HG03520 (cell line): ENCODE data around the gene TP53TG3D.
"Not testable (repeated sequence)": the region's sequence is repeated elsewhere in the genome, so short reads cannot be mapped to it uniquely, and the experiment has no call there.

Experiments
- ATAC-seq: cut with Tn5 transposase; IDR thresholded peaks from one replicate; pipeline ENCODE4 v1.9.1; 2021; ENCODE audit warnings: mild to moderate bottlenecking, moderate library complexity; ENCODE audit not compliant: unreplicated experiment

The TP53TG3D gene, protein sequence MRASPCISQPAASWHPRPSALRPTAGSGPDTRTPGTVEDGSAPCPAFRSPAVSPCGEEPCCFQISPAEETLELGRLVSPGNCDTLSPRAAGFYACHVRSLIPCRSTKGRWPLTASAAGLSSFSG

DNA sequence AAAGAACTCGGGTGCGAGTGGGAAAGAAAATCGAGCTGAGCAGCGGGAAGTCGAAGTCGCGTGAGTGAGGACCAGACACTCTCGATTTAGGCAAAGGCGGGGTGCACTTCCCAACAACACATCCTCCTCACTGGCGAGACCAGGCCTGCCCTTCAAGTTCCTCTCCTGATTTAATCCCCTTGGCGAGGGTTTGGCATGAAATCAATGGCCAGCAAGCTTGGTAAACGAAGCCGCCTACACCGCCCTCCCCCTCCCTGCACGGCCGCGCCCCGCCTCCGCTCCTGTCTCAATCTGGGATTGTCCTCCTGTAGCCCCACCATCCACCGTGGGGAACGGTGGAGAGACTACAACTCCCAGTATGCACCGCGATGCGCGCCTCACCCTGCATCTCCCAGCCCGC lies at the start of gene TP53TG3D:
Gene TP53TG3D, plus strand, starts transcription at position 301 of the 400 bp plus-strand sequence. Its CDS starts 68 bp downstream, at position 369.
- not testable (repeated sequence) for ATAC-seq

DNA sequence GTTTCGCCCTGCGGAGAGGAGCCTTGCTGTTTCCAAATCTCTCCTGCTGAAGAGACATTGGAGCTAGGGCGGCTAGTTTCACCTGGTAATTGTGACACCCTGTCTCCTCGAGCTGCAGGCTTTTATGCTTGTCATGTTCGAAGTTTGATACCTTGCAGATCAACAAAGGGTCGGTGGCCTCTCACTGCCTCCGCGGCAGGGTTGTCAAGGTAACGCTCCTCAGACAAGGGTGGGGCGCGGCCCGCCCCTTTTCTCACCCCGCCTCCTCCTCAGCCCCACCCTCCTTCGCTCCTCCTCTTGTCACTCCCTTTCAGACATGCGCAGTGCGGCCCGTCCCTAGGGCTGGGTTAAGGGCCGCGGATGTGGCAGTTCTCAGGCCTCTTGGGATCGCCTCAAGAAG lies 421 bp downstream of the TP53TG3D start:
- ATAC-seq = not testable (repeated sequence)

DNA sequence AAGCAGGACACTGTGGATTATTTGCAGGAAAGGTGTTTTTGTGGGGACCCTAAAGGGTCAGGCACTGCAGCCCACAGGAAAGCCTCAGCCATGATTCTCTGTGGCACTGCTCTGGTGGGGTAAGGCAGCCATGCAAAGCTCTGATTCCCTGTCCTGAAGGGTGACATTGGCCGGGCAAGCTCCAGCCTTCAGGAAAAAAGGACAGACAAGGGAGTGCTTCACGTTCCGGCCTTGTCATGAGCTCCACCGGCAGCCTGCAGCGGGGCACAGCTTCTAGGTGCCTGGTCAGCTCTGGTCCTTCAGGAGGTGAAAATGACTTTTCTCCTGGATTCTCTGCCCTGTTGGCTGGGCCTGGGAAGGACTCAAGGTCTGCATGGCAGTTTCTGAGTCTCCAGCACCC lies 8.4 kb downstream of the TP53TG3D start:
- not testable (repeated sequence) for ATAC-seq

DNA sequence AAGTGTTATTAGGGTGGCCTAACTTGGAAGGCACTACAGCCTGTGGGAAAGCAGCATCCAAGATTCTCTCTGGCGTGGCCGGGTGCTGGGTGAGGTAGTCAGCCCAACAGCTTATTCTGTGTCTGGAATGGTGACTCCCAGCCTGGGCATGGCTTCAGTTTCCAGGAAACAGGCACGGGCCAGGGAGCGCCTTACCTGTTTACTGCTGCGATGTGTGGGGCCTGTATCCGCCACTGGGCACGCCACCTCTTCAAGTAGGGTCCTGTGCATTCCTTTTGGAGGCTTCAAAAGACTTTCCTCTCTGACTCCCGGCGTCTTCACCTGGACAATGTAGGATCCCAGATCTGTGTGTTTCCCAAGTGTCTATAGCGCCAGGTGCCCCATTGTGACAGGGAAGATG lies 10.5 kb downstream of the TP53TG3D start:
- not testable (repeated sequence) for ATAC-seq

DNA sequence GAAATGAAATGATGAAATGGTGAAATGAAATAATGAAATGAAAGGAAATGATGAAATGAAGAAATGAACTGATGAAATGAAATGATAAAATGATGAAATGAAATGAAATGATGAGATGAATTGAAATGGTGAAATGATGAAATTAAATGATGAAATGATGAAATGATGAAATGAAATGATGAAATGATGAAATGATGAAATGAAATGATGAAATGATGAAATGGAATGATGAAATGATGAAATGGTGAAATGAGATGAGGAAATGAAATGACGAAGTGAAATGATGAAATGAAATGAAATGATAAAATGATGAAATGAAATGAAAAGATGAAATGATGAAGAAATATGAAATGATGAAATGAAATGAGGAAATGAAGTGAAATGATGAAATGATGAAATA lies 28.8 kb downstream of the TP53TG3D start:
- not testable (repeated sequence) for ATAC-seq

DNA sequence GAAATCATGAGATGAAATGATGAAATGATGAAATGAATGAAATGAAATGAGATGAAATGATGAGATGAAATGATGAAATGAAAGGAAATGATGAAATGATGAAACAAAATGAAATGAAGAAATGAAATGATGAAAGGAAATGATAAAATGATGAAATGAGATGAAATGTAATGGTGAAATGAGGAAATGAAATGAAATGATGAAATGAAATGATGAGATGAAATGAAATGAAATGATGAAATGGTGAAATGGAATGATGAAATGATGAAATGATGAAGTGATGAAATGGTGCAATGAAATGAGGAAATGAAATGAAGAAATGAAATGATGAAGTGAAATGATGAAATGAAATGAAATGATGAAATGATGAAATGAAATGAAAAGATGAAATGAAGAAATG lies 29.9 kb downstream of the TP53TG3D start:
- not testable (repeated sequence) for ATAC-seq

DNA sequence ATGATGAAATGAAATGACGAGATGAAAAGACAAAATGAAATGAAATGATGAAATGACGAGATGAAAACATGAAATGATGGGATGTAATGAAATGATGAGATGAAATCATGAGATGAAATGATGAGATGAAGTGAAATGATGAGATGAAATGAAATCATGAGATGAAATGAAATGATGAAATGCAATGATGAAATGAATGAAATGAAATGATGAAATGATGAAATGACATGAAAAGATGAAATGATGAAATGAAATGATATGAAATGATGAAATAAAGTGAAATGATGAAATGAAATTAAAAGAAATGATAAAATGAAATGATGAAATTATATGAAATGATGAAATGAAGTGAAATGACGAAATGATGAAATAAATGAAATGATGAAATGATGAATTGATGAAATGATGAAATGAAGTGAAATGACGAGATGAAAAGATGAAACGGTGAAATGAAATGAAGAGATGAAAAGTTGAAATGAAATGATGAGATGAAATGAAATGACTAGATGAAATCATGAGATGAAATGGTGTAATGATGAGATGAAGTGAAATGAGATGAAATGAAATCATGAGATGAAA lies 30.9 kb downstream of the TP53TG3D start:
- not testable (repeated sequence) for ATAC-seq

DNA sequence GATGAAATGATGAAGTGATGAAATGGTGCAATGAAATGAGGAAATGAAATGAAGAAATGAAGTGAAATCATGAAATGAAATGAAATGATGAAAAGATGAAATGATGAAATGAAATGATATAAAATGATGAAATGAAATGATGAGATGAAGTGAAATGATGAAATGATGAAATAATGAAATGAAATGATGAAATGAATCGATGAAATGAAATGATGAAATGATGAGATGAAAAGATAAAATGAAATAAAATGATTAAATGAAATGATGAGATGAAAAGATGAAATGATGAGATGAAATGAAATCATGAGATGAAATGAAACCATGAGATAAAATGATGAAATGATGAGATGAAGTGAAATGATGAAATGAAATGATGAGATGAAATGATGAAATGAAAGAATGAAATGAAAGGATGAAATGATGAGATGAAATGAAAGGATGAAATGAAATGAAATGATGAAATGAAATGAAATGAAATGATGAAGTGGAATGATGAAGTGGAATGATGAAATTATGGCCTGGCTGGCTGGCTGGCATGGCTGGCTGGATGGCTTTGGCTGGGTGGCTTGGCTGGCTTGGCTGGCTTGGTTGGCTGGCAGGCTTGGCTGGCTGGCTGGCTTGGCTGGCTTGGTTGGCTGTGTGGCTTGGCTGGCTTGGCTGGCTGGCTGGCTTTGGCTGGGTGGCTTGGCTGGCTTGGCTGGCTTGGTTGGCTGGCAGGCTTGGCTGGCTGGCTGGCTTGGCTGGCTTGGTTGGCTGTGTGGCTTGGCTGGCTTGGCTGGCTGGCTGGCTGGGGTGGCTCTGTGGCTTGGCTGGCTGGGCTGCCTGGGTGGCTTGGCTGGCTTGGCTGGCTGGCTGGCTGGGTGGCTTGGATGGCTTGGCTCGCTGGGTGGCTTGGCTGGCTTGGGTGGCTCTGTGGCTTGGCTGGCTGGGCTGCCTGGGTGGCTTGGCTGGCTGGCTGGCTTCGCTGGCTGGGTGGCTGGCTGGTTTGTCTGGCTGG lies 32.0 kb downstream of the TP53TG3D start:
- ATAC-seq = not testable (repeated sequence)

DNA sequence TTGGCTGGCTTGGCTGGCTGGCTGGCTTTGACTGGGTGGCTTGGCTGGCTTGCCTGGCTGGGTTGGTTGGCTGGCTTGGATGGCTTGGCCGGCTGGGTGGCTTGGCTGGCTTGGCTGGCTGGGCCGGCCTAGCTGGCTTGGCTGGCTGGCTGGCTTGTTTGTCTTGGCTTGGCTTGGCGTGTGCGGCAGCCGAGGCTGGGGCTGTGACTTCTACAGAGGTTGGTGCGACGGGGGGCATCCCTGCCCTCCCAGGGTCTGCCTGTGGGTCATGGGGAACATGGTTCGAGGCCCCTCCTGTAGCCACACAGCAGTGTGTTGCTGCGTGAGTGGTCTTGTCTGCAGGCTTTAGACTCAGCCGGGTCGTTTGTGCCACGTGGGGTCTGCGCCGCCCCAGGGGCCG lies 33.1 kb downstream of the TP53TG3D start:
- not testable (repeated sequence) for ATAC-seq

DNA sequence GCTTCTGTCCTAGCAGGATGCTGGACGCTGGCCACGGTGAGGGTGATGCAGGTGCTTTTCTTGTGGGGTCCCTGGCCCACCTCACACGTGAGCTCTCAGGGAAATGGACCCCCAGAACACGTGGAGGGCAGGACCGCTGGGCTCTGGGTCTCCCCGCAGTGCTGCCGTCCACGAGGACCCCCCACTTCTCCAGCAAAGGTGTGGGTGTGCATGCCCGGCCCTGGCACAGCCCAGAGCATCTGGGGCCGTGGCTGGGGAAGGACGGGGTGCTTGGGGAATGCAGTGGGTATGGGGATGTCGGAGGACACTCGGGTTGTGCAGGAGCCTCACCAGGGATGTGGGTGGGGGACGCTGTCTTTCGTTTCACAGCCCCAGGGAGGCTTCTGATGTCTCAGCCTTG lies 34.7 kb downstream of the TP53TG3D start:
- not testable (repeated sequence) for ATAC-seq

DNA sequence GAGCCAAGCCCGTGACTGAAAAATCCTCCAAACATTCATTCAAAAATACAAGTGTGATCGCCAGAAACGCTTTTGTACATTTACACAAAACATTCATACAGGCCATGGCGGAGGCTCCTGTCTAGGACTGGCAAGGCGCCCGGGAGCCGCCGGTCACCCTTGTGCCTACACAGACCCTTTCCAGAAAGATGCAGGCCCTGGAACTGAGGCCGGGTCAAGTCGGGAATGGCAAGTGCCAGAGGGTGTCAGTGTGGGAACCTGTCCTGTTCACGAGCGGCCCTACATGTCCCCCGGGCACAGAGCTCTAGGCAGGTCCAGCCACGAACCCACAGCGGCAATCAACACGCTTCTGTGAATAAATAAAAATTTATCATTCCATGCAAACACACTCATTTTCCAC lies 36.1 kb downstream of the TP53TG3D start:
- not testable (repeated sequence) for ATAC-seq

DNA sequence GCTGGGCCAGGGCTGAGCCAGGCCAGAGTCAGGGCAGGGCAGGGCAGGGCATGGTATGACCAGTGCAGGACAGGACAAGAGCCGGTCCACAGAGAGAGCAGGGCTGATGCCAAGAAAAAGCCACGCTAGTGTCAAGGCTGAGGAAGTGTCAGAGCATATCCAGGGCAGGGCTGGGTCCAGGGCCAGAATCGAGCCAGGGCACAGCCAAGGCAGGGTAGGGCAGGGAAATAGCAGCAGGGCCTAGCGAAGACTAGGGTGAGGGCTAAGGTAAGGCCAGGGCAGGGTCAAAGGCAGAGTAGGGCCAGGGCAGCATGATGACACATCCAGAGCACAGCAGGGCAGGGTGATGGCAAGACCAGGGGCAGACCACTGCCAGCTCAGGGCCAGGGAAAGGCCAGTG lies 49.7 kb downstream of the TP53TG3D start:
- ATAC-seq = not testable (repeated sequence)
